HepG2 (cell line): ENCODE results near the gene MID1.
"Not testable (repeated sequence)": the region's sequence is repeated elsewhere in the genome, so short reads cannot be mapped to it uniquely, and the experiment has no call there.

ENCODE experiments used
- CREM ChIP-seq, 2 experiments: sonication (generic) in 1 of 2; formaldehyde crosslinking in 1 of 2; IDR thresholded peaks; 2 replicates each; pipeline versions ENCODE4 v1.4.0 to v1.6.1; 2016 to 2020; ENCODE audit warnings: antibody characterized with exemption in 1 of 2, mild to moderate bottlenecking in 1 of 2, missing genetic modification reagents in 1 of 2
- CTCF ChIP-seq: sonication (generic); formaldehyde crosslinking; IDR thresholded peaks from 2 replicates; pipeline ENCODE4 v1.5.0; 2020; ENCODE audit warnings: mild to moderate bottlenecking, missing genetic modification reagents, moderate library complexity
- EEA1 ChIP-seq: sonication (generic); formaldehyde crosslinking; IDR thresholded peaks from 2 replicates; pipeline ENCODE4 v1.5.1; 2020; ENCODE audit warnings: mild to moderate bottlenecking, missing genetic modification reagents, borderline replicate concordance
- HNRNPLL ChIP-seq: fragments of 200-400 bp; formaldehyde crosslinking; IDR thresholded peaks from 2 replicates; pipeline ENCODE4 v1.6.1; 2017; ENCODE audit warnings: mild to moderate bottlenecking, low read depth, low read length; ENCODE audit not compliant: poor library complexity, severe bottlenecking
- MTA1 ChIP-seq: sonication (generic); formaldehyde crosslinking; IDR thresholded peaks from 2 replicates; pipeline ENCODE4 v1.4.0; 2020; ENCODE audit warnings: missing genetic modification reagents, mild to moderate bottlenecking, borderline replicate concordance
- PHF8 ChIP-seq: sonication (generic); formaldehyde crosslinking; IDR thresholded peaks from 2 replicates; pipeline ENCODE4 v1.5.0; 2020; ENCODE audit warnings: missing genetic modification reagents
- RELA ChIP-seq: sonication (generic); formaldehyde crosslinking; IDR thresholded peaks from 2 replicates; pipeline ENCODE4 v1.4.0; 2020; ENCODE audit warnings: missing genetic modification reagents
- SYNCRIP ChIP-seq: fragments of 200-400 bp; formaldehyde crosslinking; IDR thresholded peaks from 2 replicates; pipeline ENCODE4 v1.6.1; 2018; ENCODE audit warnings: mild to moderate bottlenecking, low read depth, low read length; ENCODE audit not compliant: insufficient read depth
- ZNF639 ChIP-seq: conservative IDR thresholded peaks from 2 replicates; pipeline ENCODE4 v1.6.1; 2018; ENCODE audit warnings: missing genetic modification reagents
- ZNF768 ChIP-seq: sonication (generic); formaldehyde crosslinking; IDR thresholded peaks from 2 replicates; pipeline ENCODE4 v1.4.0; 2020; ENCODE audit warnings: missing genetic modification reagents

- not testable (repeated sequence) for TF ChIP-seq SYNCRIP; ZNF639 (CRISPR knock-in tag); ZNF768 (CRISPR knock-in tag); EEA1 (CRISPR knock-in tag); MTA1 (CRISPR knock-in tag); CREM (IDR thresholded peaks at IDR 0.05); CREM (CRISPR knock-in tag; IDR thresholded peaks at IDR 0.05); HNRNPLL; CTCF (CRISPR knock-in tag); RELA; PHF8
These were observed 35.5 kb downstream of the MID1 start for GRCh38 chrX:10584882-10585281.
